ENCODE measurements around the gene TRMT1.

Gene TRMT1

DNA sequence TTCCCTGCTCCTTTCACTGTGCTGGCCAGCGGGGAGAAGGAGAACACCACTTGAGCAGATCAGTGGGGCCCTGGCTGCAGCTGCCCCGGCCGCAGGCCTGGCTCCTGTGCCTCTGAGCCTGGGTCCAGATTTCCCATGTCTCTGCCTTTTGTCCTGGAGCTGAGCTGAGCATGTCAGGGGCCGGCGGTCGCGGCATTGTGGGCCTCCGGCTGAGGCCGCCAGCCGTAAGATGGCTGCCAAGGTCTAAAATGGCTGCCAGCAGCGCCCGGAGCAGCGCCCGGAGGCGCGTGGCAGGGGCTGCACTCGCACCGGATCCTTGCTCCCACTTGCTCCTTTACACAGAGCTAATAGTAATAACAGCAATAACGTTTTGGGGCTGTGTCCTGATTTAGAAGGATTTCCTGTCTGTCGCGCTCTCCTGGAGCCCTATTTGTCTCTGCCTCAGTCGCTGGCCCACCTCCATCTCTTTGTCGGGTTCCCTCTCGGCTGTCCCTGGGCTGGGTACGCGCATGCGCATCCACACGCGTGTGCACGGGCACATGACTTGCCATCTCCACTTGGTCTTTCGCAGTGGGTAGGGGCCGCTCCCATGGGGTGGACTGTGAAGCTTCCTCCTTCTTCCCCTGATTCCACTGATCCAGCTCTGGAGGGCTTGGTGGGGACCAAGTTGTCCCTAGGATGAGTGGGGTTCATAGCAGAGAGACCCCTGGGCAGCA lies 46.0 kb downstream of the TRMT1 start:
- DNase-seq (ENCODE audit: low read depth), result no peak

DNA sequence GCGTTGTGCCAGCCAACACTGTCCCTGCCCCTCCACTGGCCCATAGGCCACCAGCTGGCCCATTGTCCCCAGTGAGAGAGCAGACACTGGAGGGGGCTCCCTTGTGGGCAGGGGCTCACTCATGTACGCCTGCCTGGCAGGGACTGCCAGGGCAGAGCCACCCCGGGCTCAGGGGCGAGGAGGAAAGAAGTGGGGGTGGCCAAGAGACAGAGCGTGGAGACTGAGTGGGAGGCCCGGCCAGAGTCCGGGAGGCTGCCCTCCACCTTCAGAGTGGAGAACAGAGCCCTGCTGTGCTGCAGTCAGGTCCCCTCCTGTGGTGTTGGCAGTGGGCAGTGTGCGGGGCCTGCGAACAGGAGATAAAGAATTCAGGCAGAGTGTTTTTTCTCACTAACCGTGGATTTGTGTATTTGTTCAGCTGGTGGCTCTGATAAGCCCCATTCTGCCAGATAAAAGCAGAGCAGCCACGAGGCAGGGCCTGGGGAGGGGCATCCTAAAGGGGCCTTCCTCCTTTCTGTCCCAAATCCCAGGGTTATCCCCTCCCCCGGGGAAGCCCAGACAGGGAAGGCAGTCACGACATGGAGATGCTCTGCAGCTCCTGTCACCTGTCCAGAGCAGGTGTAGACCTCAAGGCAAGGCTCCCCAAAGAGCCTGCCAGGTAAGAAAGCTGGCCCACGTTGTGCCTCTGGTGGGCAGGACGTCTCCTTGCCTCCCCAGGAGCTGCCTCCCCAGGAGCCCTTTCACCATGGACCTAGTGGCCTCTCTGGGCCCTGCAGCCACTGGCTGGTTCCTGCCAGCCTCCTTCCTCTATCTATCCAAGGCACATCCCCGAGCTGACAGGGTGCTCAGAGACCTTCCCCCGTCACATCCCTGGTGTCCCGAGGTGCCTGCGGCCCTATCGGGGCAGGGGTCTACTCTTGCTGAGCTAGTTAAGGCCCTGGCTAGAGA lies 46.9 kb downstream of the TRMT1 start:
- no peak for DNase-seq (ENCODE audit: low read depth)

- no peak for DNase-seq (ENCODE audit: low read depth)
Observed at GRCh38 chr19:13068085-13068846, 48.3 kb downstream of the TRMT1 start.

DNA sequence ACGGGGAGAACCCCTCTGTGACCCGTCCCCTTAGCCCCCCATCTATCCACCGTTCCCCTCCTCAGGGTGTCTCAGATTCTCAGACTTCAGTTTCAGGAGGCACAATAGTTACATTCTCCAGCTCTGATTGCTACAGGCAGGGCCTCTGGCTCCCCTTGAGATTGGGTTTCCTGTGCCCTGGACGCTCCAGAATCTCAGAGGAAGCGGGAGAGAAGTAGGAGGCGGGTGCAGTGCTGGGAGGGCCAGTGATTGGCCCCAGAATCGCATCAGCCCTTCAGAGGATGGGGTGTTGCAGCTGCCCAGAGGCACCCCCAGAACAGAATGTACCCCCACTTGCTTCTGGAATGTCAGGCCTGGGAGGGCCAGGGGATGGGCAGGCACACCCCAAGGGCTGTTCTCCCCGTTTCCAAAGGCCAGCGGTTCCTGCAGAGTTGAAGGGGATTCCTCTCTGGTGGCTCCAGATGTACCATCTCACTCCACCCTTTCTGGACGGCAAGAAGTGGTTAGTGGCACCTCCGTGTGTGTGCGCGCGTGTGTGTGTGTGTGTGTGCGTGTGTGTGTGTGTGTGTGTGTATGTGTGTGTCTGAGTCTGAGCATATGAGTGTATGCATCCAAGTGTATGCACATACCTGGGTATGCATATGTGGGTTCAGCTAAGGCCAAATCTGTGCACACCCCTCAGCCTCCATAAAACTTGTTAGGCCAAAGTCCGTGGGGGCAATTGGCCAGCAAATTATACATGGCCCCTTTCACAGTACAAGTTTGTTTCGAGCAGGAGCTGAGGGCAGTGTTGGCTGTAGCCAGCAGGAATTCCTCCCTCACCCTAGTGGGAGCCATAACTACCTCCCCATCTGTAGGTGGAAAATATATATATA lies 49.4 kb downstream of the TRMT1 start:
- DNase-seq (ENCODE audit: low read depth), result no peak

GRCh38 chr19:13066226-13066625 lies 50.3 kb downstream of the TRMT1 start:
- DNase-seq (ENCODE audit: low read depth), result no peak

DNA sequence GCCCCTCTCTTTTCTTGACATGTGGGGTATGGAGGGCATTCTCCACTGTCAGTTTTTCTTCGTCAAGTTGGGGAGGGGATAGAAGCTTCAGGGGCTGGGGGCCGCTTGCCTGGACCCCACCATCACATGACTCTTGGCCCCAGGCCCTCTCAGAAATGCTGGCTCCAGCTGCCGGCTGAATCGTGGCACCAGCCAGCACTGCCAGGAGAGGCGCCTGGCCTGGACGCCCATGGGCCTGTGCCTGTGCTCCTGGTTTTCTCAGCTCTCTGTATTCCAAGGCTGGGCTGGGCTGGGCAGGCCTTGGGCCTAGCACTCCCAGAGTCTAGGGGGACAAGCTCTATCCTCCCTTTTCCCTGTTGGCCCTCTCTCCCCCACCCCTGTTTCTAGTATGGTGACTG lies 52.4 kb downstream of the TRMT1 start:
- DNase-seq (ENCODE audit: low read depth), result no peak

GRCh38 chr19:13063461-13064091 lies 53.0 kb downstream of the TRMT1 start:
- DNase-seq (ENCODE audit: low read depth), result no peak

DNA sequence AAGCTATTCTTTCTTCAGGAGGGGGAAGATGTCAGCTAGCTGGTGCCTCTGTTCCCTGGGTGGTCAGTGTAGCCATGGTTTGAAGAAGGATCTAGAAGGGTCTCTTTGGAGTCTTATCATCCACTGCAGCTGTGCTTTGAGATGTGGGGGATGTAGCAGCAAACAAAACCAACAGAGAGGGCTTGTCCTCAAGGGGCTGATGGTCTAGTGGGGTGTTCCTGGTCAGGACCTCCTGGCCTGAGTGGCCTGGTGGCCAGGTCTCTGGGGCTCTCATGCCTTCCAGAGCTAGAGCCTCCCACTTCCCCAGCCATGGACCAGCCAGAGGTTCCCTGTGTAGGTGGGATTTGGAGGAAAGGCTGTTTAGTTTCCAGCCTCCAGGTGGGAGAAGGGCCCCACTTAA lies 54.2 kb downstream of the TRMT1 start:
- DNase-seq (ENCODE audit: low read depth), result no peak

- peak; percentile 68 for DNase-seq (ENCODE audit: low read depth)
Observed at GRCh38 chr19:13060964-13061927, 55.3 kb downstream of the TRMT1 start.

DNA sequence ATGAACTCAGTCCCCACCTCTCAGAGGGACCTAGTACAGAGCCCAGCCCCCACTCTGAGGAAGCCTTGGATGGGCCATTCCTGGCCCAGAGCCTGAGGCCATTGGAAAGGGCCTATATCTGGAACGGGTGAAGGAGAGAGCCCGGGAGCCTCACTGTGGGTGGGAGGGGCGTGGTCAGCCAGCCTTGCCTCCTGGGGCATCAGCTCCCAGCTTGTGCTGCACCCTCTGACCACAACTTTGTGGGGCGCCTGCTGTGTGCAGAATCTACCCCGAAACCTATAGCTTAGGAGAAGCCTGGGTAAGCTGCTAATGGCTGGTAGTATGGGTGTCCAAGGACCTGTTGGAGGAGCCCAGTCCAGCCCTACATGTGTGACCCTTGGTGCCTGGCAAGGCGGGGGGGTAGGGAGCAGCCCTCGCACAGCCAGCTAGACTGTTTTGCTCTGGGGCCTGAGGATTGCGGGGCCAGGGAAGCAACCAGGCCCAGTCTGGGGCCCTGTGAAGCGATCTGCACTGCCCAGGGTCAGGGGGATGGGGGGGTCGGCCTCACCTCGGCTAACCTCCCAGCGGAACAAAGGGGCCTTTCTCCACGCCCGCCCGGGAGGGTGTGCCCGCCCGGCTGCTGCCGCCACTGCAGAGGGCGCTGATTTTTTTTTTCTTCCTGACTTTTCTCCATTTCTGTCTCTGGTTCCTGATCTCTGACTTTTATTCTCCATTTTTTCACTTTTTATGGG lies 56.1 kb downstream of the TRMT1 start:
- no peak for DNase-seq (ENCODE audit: low read depth)

GRCh38 chr19:13058951-13059660 lies 57.4 kb downstream of the TRMT1 start:
- no peak for DNase-seq (ENCODE audit: low read depth)

GRCh38 chr19:13057744-13058143 lies 58.8 kb downstream of the TRMT1 start:
- DNase-seq (ENCODE audit: low read depth), result no peak

- no peak for DNase-seq (ENCODE audit: low read depth)
Observed at GRCh38 chr19:13057147-13057572, 59.4 kb downstream of the TRMT1 start.

DNA sequence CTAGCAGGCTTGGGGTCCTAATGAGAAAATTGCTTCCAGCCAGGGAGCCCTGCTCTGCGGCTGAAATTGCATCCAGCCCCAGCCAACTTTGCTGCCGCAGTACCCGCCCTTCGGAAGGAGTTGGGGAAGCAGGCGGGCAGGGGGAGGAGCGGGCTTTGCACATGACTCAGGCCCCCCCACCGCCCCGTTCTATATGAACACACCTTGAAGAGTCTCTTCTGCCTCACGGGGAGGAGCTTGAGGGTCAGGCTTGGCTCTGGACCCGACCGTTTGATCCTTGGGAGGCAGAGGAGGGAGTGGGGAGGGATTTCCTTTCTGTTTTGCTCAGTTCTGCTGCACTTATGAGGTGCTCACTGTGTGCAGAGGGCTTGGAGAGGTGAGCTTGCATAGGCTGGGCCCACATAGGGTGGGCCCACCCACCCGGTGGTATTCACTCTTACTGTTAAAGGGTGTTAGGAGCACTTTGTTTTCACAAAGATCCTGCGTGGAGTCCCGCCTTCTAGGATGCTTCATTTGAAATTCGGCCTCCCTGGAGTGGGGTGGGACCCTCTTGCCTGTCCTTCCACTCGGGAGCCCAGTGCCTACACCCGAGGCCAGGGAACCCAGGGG lies 60.4 kb downstream of the TRMT1 start:
- no peak for DNase-seq (ENCODE audit: low read depth)

DNA sequence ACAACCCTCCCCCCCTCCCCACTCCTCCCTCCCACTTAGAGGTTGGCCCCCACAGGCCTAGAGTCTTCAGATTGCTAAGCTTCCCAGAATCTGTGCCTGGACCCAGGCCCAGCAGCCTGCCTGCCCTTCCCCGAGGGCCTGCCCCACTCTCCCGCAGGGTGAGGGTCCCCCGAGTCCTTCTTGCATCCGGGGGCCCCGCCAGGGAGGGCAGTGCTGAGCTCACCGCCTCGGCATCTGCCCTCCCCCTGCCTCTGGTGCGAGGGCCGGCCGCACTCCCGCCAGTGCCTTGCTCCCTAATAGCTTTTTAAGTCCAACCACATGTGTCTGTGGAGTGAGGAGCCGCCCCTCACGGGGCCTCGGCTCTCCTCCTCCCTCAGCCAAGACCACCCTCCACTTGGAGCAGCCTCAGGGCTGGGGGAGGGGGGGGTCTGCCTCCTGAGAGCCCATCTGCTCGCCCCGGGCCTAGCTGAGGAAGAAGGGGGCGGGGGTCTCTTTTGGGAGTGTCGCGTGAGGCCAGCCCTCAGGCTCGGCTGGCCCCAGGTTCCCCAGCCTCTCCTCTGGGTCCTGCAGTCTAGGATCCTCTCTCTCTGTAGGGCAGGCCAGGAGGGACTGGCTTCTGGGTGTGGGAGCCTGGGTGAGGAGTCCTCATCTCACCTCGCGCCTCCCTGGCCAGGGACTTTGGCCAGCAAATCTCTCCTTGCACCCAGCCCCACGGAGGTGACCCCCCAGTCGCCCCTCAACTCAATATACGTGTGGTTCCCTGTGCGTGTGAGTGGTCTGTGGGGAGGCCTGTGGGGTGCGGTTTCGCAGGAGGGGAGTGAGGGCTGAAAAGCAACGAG lies 61.1 kb downstream of the TRMT1 start:
- no peak for DNase-seq (ENCODE audit: low read depth)
